IMR-90 (cell line): Measurements from ENCODE around the gene GABPB1. TPM values are rescaled to one million over a fixed set of nuclear protein-coding genes. Genes with fewer than 3 reads are reported as not detected.

Source experiments
- ATAC-seq: fragments of 200-7000 bp; cut with Tn5 transposase; 2 replicates; pipeline ENCODE4 v1.9.1; 2020; ENCODE audit warnings: low read depth, mild to moderate bottlenecking, moderate library complexity
- BruUV-seq: library from RNA; stranded (reverse); fragments of 400-500 nt; replicated peaks from 2 replicates; lab custom pipeline; 2021; lab: Mats Ljungman, UMichigan
- CTCF ChIA-PET: fragments of 300-600 bp; formaldehyde crosslinking; extraction: SDS; loops from one replicate; lab custom pipeline; 2021; ENCODE audit warnings: antibody characterized with exemption; lab: Yijun Ruan, JAX
- POLR2A ChIA-PET: fragments of 300-600 bp; sonication (Branson Sonifier 250); formaldehyde crosslinking; loops from one replicate; lab custom pipeline; 2022; ENCODE audit warnings: antibody characterized with exemption; ENCODE audit not compliant: unreplicated experiment; lab: Charles Lee
- DNase-seq: peaks from one replicate; pipeline ENCODE4 v3.0.0; 2013
- H2AFZ ChIP-seq: replicated peaks from 2 replicates; pipeline ENCODE3; 2013; ENCODE audit warnings: low read length, mild to moderate bottlenecking; ENCODE audit not compliant: poor library complexity
- H2AK5ac ChIP-seq: 2 replicates; pipeline ENCODE4 v1.6.1; 2013; ENCODE audit warnings: low read depth, low read length, inconsistent platforms
- H2AK9ac ChIP-seq: replicated peaks from 2 replicates; pipeline ENCODE3; 2013; ENCODE audit warnings: mild to moderate bottlenecking, low read depth, low read length, moderate library complexity; ENCODE audit not compliant: poor library complexity
- H2BK120ac ChIP-seq: 2 replicates; pipeline ENCODE4 v1.6.1; 2013; ENCODE audit warnings: low read depth, low read length, inconsistent platforms
- H2BK15ac ChIP-seq: 3 replicates; pipeline ENCODE4 v1.6.1; 2013; ENCODE audit warnings: low read depth, low read length, inconsistent platforms
- H2BK20ac ChIP-seq: 2 replicates; pipeline ENCODE4 v1.6.1; 2013; ENCODE audit warnings: low read depth, mild to moderate bottlenecking, inconsistent platforms, low read length, moderate library complexity
- H2BK5ac ChIP-seq: 2 replicates; pipeline ENCODE4 v1.6.1; 2013; ENCODE audit warnings: mild to moderate bottlenecking, low read depth, low read length, inconsistent platforms; ENCODE audit not compliant: poor library complexity, severe bottlenecking
- H3K14ac ChIP-seq: replicated peaks from 2 replicates; pipeline ENCODE4 v1.6.1; 2013; ENCODE audit warnings: low read depth, low read length, inconsistent platforms
- H3K18ac ChIP-seq: 2 replicates; pipeline ENCODE4 v1.6.1; 2013; ENCODE audit warnings: low read depth, low read length, control low read depth
- H3K23ac ChIP-seq: 2 replicates; pipeline ENCODE4 v1.6.1; 2013; ENCODE audit warnings: low read depth, low read length, inconsistent platforms
- H3K27ac ChIP-seq: 2 replicates; pipeline ENCODE4 v1.5.1; 2013; ENCODE audit warnings: mild to moderate bottlenecking, control low read depth, low read length; ENCODE audit not compliant: insufficient read depth
- H3K27me3 ChIP-seq: 2 replicates; pipeline ENCODE4 v1.6.1; 2013; ENCODE audit warnings: low read length; ENCODE audit not compliant: control insufficient read depth, insufficient read depth
- H3K36me3 ChIP-seq: 2 replicates; pipeline ENCODE4 v1.6.1; 2013; ENCODE audit warnings: low read length, mixed read lengths; ENCODE audit not compliant: control insufficient read depth, insufficient read depth
- H3K4ac ChIP-seq: 2 replicates; pipeline ENCODE4 v1.6.1; 2013; ENCODE audit warnings: low read depth, low read length, inconsistent platforms
- H3K4me1 ChIP-seq: 2 replicates; pipeline ENCODE4 v1.6.1; 2013; ENCODE audit warnings: low read length, mixed read lengths; ENCODE audit not compliant: control insufficient read depth, insufficient read depth
- H3K4me2 ChIP-seq: 2 replicates; pipeline ENCODE4 v1.6.1; 2013; ENCODE audit warnings: low read depth, mild to moderate bottlenecking, control low read depth, low read length, moderate library complexity
- H3K4me3 ChIP-seq: 2 replicates; pipeline ENCODE4 v1.5.1; 2013; ENCODE audit warnings: low read depth, mild to moderate bottlenecking, control low read depth, low read length, moderate library complexity; ENCODE audit not compliant: insufficient read depth
- H3K56ac ChIP-seq: 2 replicates; pipeline ENCODE4 v1.6.1; 2013; ENCODE audit warnings: low read length, inconsistent platforms; ENCODE audit not compliant: insufficient read depth; ENCODE audit errors: extremely low read depth
- H3K79me1 ChIP-seq, 2 experiments: 2 replicates each; pipeline ENCODE4 v1.6.1; 2013; ENCODE audit warnings: low read length in 2 of 2, inconsistent platforms in 1 of 2, low read depth in 1 of 2
- H3K9ac ChIP-seq: 2 replicates; pipeline ENCODE4 v1.6.1; 2013; ENCODE audit warnings: low read depth, low read length, control low read depth
- H3K9me1 ChIP-seq: 2 replicates; pipeline ENCODE4 v1.6.1; 2013; ENCODE audit warnings: low read length, inconsistent platforms; ENCODE audit not compliant: insufficient read depth
- H3K9me3 ChIP-seq: 2 replicates; pipeline ENCODE4 v1.6.1; 2013; ENCODE audit warnings: low read length; ENCODE audit not compliant: control insufficient read depth, insufficient read depth
- H4K20me1 ChIP-seq: 2 replicates; pipeline ENCODE4 v1.6.1; 2013; ENCODE audit warnings: low read length, inconsistent platforms; ENCODE audit not compliant: insufficient read depth
- H4K5ac ChIP-seq: 2 replicates; pipeline ENCODE4 v1.6.1; 2013; ENCODE audit warnings: mild to moderate bottlenecking, low read depth, low read length, control low read depth
- H4K8ac ChIP-seq, 2 experiments: 2 replicates each; pipeline ENCODE4 v1.6.1; 2013; ENCODE audit warnings: low read depth in 2 of 2, low read length in 2 of 2, control low read depth in 1 of 2, inconsistent platforms in 1 of 2
- H4K91ac ChIP-seq: 2 replicates; pipeline ENCODE4 v1.6.1; 2013; ENCODE audit warnings: low read depth, low read length, inconsistent platforms; ENCODE audit not compliant: insufficient read depth
- BHLHE40 ChIP-seq: fragments of 150-350 bp; IDR thresholded peaks from 2 replicates; pipeline ENCODE4 v1.6.1; 2016; ENCODE audit warnings: mild to moderate bottlenecking, low read depth, low read length
- CEBPB ChIP-seq: IDR thresholded peaks from 2 replicates; pipeline ENCODE4 v1.6.1; 2012; ENCODE audit warnings: low read depth, low read length, improper control_type of control experiment
- CHD1 ChIP-seq: IDR thresholded peaks from 2 replicates; pipeline ENCODE4 v1.6.1; 2012; ENCODE audit warnings: low read depth, low read length, improper control_type of control experiment
- ELK1 ChIP-seq: fragments of 150-350 bp; IDR thresholded peaks from 2 replicates; pipeline ENCODE4 v1.6.1; 2016; ENCODE audit warnings: low read depth, mild to moderate bottlenecking, low read length, moderate library complexity, borderline replicate concordance
- FOS ChIP-seq: fragments of 150-350 bp; IDR thresholded peaks from 2 replicates; pipeline ENCODE4 v1.6.1; 2016; ENCODE audit warnings: low read depth, low read length
- MAFK ChIP-seq: IDR thresholded peaks from 2 replicates; pipeline ENCODE4 v1.6.1; 2012; ENCODE audit warnings: low read depth, low read length, improper control_type of control experiment
- MAZ ChIP-seq: IDR thresholded peaks from 2 replicates; pipeline ENCODE4 v1.6.1; 2012; ENCODE audit warnings: low read depth, mild to moderate bottlenecking, low read length, improper control_type of control experiment, moderate library complexity, borderline replicate concordance
- MXI1 ChIP-seq: IDR thresholded peaks from 2 replicates; pipeline ENCODE4 v1.6.1; 2012; ENCODE audit warnings: low read depth, mild to moderate bottlenecking, low read length, moderate library complexity, borderline replicate concordance
- NFE2L2 ChIP-seq: fragments of 150-350 bp; IDR thresholded peaks from 2 replicates; pipeline ENCODE4 v1.6.1; 2016; ENCODE audit warnings: low read depth, mild to moderate bottlenecking, low read length
- POLR2A ChIP-seq: IDR thresholded peaks from 2 replicates; pipeline ENCODE4 v1.6.1; 2012; ENCODE audit warnings: mild to moderate bottlenecking, low read depth, low read length
- RAD21 ChIP-seq: IDR thresholded peaks from 2 replicates; pipeline ENCODE4 v1.6.1; 2012; ENCODE audit warnings: low read length, improper control_type of control experiment
- RCOR1 ChIP-seq: IDR thresholded peaks from 2 replicates; pipeline ENCODE4 v1.6.1; 2012; ENCODE audit warnings: mild to moderate bottlenecking, low read length, improper control_type of control experiment; ENCODE audit not compliant: insufficient replicate concordance
- RFX5 ChIP-seq: IDR thresholded peaks from 2 replicates; pipeline ENCODE4 v1.8.0; 2012; ENCODE audit warnings: low read depth, mild to moderate bottlenecking, low read length, moderate library complexity
- SMC3 ChIP-seq: fragments of 150-350 bp; IDR thresholded peaks from 2 replicates; pipeline ENCODE4 v1.6.1; 2016; ENCODE audit warnings: low read depth, mild to moderate bottlenecking, antibody characterized with exemption, low read length, moderate library complexity
- WGBS, 2 experiments: methylation state at CpG; one replicate each; pipeline versions ENCODE4 v1.1.5 to v1.1.7; 2013; ENCODE audit warnings: missing lambda C conversion rate in 2 of 2; ENCODE audit not compliant: insufficient read length in 1 of 2; ENCODE audit errors: extremely low coverage in 2 of 2; 5-methylcytosine and 5-hydroxymethylcytosine counted together
- dilution Hi-C: fragments of 300-500 bp; cut with HindIII; formaldehyde crosslinking; loops from one replicate; pipeline ENCODE4 v1.14.3; 2018; ENCODE audit warnings: low sequenced_read_pairs; ENCODE audit not compliant: unreplicated experiment
- in situ Hi-C: fragments of 300-500 bp; cut with MboI; formaldehyde crosslinking; loops from 3 replicates; pipeline ENCODE4 v1.14.3; 2019; ENCODE audit warnings: low sequenced_read_pairs, inconsistent platforms, mixed read lengths
- intact Hi-C: fragments of 100-400 bp; cut with micrococcal nuclease; formaldehyde crosslinking; loops from 2 replicates; pipeline ENCODE4 v1.10.0; 2022
- polyA plus RNA-seq, 3 experiments: library from polyadenylated mRNA; depleted of rRNA; stranded (reverse); fragments of >200 nt; gene quantifications; 2 replicates each; pipeline ENCODE4 v1.2.3, GENCODE V29; 2012; ENCODE audit warnings: low replicate concordance in 1 of 3
- total RNA-seq: library from RNA; depleted of rRNA; stranded (reverse); fragments of >200 nt; gene quantifications from 2 replicates; pipeline ENCODE4 v1.2.3, GENCODE V29; 2012
- TF ChIP-seq, protein P1 (sequence below): conservative IDR thresholded peaks from 2 replicates; pipeline ENCODE4 v1.5.1; 2012; ENCODE audit warnings: mild to moderate bottlenecking, low read depth, low read length, improper control_type of control experiment
- TF ChIP-seq, protein P2 (sequence below): fragments of 150-350 bp; IDR thresholded peaks from 2 replicates; pipeline ENCODE4 v1.6.1; 2017; ENCODE audit warnings: mild to moderate bottlenecking, antibody characterized with exemption, low read length, low read depth

The GABPB1 gene
- total and polyA plus RNA-seq, 2 of the 4 experiments (the other 2 are of a cell fraction) = 26.3 to 89.3 TPM

GRCh38 chr15:50227076-50227475 is 127.9 kb downstream of the GABPB1 start:
- peak overlapping the region; percentile 4 for H2AFZ ChIP-seq
- H3K9me1 ChIP-seq = peaks cover 8% of the 10 kb centered on the region; the same call in 1 of the 2 replicates
- ChIA-PET POLR2A (no interaction called here), CTCF (no interaction called here)
- DNase-seq (peak; percentile 88), ATAC-seq (peak; percentile 95)
- H2AK9ac ChIP-seq = no peak overlapping the region
- H2AK5ac ChIP-seq = no peak overlapping the region
- peak overlapping the region; percentile 16 for H2BK5ac ChIP-seq
- H3K14ac ChIP-seq = no peak overlapping the region
- H2BK20ac ChIP-seq = peak overlapping the region; percentile 80; the same call in 1 of the 2 replicates
- in situ Hi-C loops = no loop called here
- H3K27me3 ChIP-seq = peaks cover 3% of the 10 kb centered on the region
- H4K91ac ChIP-seq = no peak overlapping the region
- 0 out of 2 replicates have a peak overlapping the region, but pooled peaks have one; percentile 9 for H3K23ac ChIP-seq
- H3K27ac ChIP-seq = no peak overlapping the region
- no peaks in the 10 kb centered on the region for H3K79me1 ChIP-seq
- dilution Hi-C loops = no loop called here
- H3K4ac ChIP-seq = 0 out of 2 replicates have a peak overlapping the region, but pooled peaks have one; percentile 63
- no CpG with 5 or more reads among the region's 5 CpGs for WGBS, 2 experiments
- H3K18ac ChIP-seq = no peak overlapping the region
- no peak overlapping the region for H3K9ac ChIP-seq
- no peaks in the 10 kb centered on the region for H3K9me3 ChIP-seq
- H4K20me1 ChIP-seq = no peaks in the 10 kb centered on the region
- H3K4me3 ChIP-seq = no peak overlapping the region
- H4K8ac ChIP-seq = no peak overlapping the region
- peaks cover 2% of the 10 kb centered on the region; the same call in 1 of the 2 replicates for H3K4me1 ChIP-seq
- H2BK15ac ChIP-seq = no peak overlapping the region
- H3K4me2 ChIP-seq = no peak overlapping the region
- H3K56ac ChIP-seq = no peak overlapping the region
- no peak overlapping the region for H2BK120ac ChIP-seq
- no TSS peak for BruUV-seq
- intact Hi-C loops = no loop called here
- H3K36me3 ChIP-seq = no peaks in the 10 kb centered on the region
- no peak overlapping the region for H4K5ac ChIP-seq
- TF ChIP-seq, protein P1, sequence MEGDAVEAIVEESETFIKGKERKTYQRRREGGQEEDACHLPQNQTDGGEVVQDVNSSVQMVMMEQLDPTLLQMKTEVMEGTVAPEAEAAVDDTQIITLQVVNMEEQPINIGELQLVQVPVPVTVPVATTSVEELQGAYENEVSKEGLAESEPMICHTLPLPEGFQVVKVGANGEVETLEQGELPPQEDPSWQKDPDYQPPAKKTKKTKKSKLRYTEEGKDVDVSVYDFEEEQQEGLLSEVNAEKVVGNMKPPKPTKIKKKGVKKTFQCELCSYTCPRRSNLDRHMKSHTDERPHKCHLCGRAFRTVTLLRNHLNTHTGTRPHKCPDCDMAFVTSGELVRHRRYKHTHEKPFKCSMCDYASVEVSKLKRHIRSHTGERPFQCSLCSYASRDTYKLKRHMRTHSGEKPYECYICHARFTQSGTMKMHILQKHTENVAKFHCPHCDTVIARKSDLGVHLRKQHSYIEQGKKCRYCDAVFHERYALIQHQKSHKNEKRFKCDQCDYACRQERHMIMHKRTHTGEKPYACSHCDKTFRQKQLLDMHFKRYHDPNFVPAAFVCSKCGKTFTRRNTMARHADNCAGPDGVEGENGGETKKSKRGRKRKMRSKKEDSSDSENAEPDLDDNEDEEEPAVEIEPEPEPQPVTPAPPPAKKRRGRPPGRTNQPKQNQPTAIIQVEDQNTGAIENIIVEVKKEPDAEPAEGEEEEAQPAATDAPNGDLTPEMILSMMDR = no peak
- TF ChIP-seq, protein P2, sequence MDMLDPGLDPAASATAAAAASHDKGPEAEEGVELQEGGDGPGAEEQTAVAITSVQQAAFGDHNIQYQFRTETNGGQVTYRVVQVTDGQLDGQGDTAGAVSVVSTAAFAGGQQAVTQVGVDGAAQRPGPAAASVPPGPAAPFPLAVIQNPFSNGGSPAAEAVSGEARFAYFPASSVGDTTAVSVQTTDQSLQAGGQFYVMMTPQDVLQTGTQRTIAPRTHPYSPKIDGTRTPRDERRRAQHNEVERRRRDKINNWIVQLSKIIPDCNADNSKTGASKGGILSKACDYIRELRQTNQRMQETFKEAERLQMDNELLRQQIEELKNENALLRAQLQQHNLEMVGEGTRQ = no peak
- TF ChIP-seq ELK1 (no peak), NFE2L2 (no peak), RFX5 (no peak), CEBPB (no peak), FOS (no peak), CHD1 (no peak), MAZ (no peak), RAD21 (no peak), MAFK (no peak), BHLHE40 (no peak), MXI1 (no peak), RCOR1 (no peak), POLR2A (no peak), SMC3 (no peak)
